ENCODE measurements around the gene KLHL36.

Gene KLHL36

DNA sequence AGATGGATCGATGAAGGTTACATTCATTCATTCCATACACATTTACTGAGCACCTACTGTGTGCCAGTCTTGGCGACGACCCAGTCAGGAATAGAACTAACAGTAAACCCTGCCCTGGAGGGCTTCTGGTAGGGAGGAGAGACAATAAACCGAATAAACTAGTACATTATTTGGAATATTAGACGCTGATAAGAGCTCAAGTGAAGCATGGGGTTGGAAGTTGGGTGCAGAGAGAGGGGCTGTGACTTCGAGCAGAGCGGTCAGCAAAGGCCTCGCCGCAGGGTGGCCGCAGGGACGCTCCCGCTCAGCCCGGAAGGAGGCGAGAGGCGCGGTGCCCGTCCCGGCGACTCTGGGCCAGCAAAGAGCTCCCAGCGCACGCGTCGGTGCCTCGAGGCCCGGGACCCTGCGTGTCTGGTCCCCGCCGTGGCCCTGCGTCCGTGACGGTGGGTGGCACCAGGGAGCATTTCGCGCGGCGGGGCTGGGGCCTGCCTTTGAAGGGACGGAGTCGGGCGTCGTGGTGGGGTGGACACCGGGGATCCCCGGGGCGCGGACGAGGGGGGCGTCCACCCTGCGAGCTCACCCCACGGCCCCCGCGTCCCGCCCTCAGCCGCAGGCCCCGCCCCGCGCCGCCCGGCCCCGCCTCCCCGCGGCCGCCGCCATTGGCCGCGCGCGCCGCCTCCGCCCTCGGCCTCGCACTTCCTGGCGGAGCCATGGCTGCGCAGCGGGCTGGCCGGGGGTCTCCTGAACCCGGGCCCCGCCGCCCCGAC lies at the start of gene KLHL36:
Gene KLHL36 (plus strand): TSS at position 684 of the 767 bp plus-strand sequence. CDS start 2,357 bp downstream, outside the sequence.
- peak; percentile 12 to 35 for DNase-seq

DNA sequence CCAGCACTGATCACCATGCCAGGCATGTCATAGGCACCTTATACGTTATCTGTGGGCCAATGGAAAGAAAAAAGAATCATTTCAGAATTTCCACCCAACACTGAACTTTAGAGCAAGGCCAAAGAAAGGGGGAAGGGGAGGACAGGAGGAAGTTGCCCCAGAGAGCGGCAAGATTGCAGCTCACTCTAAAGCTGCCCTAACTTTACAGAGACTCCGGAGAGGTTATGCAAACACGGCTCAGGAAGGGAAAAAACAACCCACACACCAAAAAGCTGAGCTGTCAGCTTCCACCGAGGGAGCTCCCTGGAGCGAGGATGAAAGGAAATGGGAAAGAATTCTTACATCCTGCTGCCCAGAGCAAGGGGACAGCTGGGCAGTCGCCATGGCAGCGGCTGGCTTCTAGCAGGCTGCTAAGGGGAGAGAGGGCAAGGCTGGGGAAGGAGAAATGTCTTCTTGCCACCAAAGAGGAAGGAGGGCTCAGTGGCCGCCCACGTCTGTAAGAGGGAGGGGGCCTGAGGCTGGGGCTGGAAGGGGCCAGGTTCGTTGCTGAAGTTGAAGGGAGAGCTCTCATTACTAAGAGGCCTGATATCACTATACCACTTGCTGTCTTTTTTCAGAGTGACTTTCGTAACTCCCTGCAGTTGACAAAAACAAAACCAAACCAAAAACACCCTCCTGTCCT lies 48.6 kb upstream of the KLHL36 start:
- peak in 1 of 2 experiments; percentile 12 for DNase-seq

DNA sequence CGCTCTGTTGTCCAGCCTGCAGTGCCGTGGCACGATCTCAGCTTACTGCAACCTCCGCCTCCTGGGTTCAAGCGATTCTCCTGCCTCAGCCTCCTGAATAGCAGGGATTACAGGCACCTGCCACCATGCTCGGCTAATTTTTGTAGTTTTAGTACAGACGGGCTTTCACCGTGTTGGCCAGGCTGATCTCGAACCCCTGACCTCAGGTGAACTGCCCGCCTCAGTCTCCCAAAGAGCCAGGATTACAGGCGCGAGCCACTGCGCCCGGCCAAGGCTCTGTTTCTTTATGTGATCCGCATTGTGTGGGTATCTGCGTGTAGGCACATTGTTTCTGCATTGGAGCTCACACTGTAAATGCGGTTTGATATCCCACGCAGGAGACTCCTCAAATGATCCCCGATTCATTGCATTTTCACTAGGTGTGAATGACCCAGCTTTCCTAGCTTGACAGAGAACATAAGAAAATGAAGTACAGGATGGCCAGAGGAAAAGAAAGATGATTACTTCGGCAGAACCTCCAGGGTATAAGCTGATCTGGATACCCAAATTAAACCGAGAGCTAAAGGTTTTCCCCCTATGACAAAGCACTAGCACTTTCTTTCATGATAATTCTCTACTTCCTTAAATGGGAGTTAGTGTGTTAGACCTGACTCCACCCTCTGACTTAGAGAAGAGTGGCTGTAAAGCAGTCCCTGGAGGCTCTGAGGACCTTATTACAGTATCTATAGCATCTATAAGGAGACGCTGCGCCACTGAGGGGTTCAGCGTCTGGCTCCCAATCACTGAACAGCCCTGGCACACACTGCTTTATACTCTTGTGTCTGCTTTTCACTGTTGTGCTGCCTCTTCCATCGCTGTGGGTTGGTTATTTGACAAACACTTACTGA lies 47.7 kb upstream of the KLHL36 start:
- DNase-seq: no peak

DNA sequence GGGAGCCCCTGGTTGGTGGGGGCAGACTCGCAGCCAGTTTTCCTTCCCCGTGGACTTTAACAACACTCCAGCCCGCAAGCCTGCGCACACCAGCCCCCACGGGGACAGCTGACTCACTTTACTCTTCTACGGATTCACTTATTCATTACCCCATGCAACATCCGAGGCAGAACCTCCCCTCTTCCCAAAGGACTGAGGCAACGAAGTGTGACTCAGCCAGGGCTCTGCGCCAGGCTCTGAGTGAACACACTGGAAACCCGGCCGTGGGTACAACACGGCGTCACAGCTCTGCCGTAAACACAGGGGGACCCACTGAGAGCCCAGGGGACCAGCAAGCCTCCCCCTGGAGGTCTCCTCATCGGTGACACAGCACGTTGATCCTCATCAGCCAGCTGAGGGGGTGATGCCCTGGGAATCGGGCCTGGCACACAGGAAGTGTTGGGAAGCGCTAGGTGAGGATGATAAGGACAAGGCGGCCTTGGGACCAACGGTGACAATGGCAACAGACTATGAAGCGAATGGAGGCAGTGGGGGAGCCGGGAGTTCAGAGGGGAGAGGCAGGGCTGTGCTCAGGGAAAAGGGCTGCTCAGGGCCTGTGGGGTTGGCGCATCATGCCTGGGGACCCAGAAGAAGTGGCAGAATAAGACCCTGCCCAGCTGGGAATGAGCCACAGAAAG lies 45.0 kb upstream of the KLHL36 start:
- DNase-seq: peak in 1 of 2 experiments; percentile 40

DNA sequence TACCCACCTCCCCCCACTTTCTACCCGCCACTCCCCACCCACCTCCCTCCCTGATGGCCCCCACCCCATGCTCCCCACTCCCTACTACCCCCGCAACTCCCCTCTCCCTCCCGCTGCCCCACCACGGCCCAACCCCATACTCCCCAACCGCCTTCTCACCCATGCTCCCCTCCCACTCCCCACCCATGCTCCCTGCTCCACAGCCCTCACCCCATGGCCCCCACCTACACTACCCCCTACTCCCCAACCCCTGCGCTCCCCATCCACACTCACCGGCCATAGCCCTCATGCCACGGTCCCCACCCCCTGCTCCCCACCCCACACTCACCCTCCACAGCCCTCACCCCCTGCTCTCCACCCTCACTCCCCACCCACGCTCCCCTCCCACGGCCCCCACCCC lies 44.4 kb upstream of the KLHL36 start:
- no peak for DNase-seq

DNA sequence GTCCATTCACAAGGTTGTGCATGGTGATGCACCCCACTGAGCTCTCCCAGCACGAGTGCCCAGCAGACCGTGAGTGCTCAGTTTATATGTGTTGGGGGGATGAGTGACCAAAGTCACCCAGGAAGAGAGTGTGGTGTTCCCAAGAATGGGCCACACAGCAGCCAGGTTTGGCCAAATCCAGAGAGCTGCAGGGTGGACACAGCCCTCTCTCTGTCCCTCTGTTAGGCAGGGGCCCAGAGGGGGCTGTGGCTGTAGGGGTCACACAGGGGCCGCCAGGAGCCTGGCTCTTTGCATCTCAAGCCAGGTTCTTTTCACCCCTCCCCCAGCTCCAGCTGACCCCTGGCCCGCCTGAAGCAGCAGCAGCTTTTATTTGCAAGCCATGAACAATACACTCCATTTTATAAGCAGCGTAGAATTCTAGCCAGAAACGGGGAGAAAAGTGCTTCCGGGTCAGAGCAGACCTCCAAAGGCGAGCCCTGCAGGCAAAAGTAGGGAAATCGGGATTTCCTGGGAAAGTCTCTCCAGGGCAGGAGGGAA lies 43.8 kb upstream of the KLHL36 start:
- no peak for DNase-seq

DNA sequence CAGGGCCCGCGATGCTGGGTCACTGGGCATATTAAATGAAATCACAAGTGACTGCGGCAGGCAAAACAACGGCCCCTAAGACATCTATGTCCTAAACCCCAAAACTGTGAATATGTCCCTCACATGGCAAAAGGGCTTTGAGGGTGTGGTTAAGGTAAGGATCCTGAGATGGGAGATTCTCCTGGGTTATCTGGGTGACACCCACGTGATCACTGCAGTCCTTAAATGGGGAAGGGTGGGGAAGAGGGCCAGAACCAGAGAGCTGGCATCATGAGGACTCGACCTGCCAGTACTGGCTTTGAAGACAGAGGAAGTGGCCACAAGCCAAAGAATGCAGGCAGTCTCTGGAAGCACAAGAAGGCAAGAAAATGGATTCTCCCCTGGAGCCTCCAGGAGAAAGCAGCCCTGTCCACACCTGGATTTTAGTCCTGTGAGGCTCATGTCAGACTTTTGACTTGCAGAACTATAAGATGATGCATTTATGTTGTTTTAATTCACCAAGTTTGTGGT lies 42.9 kb upstream of the KLHL36 start:
- no peak for DNase-seq

DNA sequence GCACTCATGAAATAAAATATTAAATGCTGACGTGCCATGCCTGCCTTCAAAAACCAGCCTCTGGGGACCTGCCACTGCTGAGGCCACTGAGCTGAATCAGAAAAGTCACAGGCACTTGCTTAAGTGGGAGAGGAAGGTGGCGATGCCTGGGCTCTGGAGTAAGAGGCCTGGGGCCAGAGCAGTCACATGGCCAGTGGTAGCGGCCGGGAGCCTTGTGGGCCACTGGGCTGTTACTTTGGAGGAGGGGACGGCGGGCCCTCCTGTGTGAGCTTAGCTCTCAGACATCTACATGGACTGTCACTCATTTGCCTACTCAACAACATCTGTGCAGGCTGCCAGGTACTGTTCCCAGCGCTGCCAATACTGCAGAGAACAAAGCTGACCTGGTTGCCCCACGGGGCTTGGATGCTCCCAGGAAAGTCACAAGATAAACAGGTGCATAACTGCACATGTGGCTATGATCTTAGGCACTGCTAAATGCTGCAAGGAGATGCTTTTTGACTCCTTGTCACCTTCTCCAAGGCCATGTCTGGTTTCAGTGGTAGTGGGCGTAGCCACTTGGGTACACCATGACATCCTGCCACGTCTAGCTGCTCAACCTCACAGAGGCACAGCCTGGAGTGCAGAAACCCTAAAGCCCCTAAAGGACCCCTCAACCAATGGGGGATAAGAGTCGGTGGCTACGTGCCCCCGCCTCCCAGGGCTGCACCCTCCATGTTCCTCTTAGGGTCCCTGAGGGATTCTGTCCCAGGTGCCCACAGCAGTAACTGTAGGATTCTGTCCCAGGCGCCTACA lies 42.0 kb upstream of the KLHL36 start:
- DNase-seq: no peak

DNA sequence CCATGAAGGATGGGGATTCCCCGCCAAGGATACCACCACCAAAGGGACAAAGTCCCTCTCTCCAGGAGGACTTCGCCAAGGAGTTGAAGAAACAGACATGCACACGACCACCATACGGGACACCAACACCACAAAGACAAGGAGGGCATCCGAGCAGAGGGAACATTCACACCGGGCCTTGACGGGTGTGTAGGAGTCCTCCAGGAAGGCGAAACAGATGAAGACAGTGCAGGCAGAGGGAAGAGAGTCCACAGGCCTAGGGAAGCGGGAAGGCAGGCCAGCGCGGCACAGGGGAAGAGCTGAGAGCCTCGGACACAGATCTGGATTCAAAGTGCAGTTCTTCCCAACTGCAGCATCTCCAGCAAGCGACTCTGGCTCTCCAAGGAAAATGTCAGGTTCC lies 41.2 kb upstream of the KLHL36 start:
- DNase-seq: no peak

DNA sequence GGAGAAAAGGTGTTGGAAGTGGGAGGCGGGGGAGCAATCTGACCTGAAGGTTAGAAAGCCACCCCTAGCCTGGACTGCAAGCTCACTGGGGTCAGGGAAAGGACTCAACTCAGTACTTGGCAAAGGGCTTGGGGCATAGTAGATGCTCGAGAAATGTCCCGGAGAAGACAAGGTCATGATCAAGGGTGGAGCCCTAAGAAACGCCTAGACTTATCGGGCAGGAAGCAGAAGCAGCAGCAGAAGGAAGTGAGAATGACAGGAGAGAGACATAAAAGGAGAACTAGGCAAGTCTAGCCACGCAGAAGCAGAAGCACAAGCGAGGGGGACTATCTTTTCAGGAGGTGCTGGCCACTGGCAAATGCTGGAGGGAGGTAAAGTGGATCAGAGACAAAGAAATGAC lies 40.6 kb upstream of the KLHL36 start:
- no peak for DNase-seq

DNA sequence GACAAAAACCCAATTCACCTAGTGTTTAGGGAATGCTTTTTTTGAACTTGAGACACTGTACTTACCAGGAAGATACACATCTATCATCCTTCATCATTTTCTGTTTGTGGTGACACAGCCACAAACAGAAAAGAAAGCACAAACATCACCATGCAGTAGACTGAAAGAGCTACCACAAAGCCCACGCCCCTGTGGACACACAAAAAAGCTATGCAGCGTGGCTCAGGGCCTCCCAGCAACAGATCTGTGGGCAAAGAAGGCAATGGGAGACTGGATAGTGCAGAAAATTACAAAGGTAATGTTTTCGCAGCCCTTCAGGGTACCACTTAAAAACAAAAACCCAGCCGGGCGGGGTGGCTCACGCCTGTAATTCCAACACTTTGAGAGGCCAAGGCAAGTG lies 40.0 kb upstream of the KLHL36 start:
- no peak for DNase-seq

DNA sequence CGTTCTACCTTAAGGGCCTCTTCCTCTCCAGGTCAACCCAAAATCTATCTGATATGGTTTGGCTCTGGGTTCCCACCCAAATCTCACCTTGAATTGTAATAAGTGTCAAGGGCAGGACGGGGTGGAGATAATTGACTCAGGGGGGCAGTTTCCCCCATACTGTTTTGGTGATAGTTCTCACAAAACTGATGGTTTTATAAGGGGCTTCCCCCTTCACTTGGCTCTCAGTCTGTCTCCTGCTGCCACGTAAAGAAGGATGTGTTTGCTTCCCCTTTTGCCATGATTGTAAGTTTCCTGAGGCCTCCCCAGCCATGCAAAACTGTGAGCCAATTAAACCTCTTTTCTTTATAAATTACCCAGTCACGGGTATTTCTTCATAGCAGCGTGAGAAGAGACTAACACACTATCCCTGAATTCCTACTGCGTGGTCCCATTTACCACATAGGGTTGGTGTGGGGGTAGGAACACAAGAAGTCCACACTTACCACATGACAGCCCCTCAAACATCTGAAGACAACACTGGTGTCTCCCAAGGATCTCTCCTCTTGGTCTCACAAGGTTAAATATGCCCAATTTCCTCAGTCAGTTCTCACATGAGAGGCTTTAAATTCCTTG lies 38.6 kb upstream of the KLHL36 start:
- DNase-seq: no peak

DNA sequence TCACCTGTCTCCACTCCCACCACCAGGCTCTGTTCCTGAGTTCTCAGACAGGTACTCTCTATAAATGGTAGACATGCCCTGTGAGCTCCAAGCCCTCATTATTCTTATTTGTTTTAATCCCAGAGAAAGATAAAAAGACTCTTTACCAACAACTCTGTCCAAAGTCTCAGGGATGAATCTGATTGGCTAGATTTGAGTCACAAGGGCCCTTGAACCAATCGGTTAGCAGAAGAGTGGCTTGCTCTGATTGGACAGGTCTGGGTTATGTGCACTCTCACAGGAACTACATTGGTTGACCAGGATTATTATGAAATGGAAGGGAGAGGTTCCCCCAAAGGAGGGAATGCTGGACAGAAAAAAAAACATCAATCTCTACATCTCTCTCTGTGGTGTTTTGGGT lies 37.9 kb upstream of the KLHL36 start:
- DNase-seq: no peak

DNA sequence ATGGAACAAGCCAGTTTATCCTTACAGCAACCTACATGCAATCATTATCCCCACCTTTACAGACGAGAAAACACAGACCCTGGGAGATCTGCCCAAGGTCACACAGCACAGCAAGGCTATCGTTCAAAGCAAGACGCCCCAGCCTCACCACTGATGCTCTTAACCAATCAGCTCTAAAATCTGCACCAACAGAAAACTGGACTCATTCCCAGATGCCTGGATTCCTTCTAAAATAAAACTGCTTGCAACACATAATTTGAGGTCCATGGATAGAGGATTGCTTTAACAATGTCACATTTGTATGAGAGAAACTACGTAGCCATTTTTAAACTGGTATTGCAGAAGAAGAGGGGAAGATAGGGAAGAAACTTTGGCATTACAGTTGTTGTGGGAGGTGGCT lies 37.3 kb upstream of the KLHL36 start:
- no peak for DNase-seq

DNA sequence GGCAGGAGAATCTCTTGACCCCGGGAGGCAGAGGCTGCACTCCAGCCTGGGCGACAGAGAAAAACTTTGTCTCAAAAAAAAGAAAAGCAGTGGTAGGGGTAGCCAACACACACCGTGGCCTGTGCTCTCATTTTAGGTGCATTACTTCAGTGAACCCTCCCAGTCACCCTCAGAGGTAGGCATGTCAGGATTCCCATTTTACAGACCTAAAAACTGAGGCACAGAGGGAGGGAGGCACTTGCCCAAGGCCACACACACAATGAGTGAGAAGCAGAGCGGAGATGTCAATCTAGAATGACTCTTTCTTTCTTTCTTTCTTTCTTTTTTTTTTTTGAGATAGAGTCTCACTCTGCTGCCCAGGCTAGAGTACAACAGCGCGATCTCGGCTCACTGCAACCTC lies 35.6 kb upstream of the KLHL36 start:
- no peak for DNase-seq

DNA sequence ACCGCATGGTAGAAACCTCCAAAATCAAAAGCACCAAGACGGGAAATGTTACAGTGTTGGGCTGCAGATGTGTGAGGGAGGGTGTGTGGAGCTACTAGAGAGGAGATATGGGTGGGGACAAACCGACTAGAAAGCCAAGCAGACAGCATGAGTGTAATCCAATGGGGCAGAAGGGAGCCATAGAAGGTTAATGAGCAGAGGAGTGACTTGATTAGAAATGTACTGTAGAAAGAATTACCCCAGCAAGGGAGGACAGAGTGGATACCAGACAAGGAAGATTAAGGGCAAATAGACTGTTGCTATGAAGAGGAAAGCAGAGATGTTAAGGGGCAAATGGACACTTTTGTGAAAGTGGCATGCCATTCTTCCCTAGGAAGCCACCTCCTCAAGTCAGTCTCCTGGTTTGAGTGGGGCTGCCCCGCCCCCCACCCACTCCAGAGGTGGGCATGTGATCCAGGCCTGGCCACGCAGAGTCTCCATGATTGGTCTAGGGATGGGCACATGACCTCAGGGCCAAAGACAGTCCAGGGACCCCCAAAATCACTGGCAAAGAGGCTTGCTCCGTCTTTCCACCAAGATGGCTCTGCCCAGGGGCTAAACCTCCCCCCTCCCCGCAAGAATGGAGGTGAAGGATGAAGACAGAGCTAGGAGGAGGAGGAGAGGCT lies 34.8 kb upstream of the KLHL36 start:
- DNase-seq: no peak

DNA sequence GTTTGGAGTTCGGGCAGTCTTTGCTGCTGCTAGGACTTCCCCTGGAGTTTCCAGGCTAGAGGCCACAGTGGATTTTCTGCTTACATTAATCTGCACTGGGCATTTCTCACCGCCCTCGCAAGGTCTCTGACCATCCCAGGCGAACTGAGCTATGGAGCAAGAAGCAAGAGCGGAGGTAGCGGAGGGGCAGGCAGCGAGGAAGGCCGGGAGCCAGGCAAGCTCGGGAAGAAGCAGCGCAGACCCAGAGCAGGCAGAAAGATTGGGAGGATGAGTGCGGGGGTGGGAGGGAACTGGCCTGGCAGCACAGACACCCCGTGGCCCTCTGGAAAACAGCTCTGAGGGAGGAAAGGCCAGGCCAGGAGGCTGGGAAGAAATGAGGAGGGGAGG lies 34.2 kb upstream of the KLHL36 start:
- no peak for DNase-seq

DNA sequence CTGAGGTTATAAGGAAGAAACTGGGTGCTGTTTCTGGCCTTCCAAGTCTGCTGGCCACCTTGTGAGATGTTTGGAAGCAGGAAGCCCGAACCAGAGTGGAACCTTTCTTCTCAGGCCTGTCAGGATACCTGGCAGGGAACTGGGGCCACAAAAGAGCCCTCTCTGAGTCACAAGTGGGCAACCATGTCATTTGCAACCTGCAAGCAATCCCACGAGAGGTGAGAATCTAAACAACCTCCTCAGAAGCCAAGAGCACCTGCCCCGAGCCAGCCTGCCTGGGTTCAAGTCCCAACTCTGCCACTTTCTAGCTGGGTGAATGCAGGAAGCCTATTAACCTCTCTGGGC lies 33.7 kb upstream of the KLHL36 start:
- no peak for DNase-seq

DNA sequence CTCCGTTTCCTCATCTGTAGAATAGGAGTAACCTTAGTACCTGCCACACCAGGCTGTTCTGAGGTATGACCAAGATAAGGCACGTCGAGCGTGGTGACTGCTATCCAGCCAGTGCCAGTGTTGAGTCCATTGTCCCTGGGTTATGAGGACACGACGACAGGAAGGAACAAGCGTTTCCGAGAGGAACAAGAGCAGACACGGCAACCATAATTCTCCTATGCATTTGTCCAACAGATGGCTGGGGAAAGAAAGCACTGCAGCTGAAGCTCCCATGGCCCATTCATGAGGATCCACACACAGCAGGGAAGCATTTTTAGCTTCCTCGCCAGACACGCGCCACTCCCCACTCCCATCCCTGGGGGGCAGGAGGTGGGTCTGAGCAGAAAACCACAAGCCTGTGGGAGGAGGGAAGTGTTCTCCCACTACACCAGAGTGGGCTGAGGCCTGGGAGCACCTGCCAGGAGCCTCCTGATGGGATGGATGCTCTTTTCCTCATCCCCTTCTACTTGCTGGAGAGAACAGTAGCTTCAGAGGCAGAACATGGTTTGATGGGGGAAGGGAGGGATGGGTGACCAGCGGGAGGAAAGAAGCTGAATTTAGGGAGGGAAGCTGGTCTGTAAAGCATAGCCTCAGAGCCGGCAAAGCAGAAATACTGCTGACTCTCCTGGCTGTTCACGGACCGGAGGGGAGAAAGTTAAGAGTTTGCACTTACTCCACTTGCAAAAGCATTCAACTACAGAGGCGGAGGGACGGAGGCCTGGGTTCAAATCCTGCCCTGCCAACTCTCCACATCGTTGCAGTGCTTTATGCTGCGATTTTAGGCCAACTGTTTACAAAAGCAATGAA lies 33.1 kb upstream of the KLHL36 start:
- no peak for DNase-seq

DNA sequence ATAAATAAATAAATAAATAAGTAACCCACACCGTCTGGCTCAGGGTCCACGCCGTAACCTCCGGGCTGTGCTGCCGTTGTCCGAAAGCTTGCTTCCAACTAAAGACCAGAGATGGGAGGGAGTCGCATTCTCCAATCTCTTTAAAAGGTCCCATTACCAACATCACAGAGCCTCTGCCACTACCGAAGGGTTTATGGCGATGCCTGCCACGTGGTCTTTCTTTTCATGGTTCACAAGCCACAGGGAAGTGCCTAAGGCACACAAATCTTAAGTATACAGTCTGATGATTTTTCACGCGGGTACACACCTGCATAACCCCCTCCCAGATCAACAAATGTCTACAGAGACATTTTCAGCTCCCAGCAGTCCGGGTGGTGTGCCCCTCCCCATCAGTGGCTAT lies 31.8 kb upstream of the KLHL36 start:
- no peak for DNase-seq

All from SHP77 (cell line).